Measurements from ENCODE around the gene IGFL4. TPM values are rescaled to one million over a fixed set of nuclear protein-coding genes. Genes with fewer than 3 reads are reported as not detected.
A peak's percentile ranks its signal among the peaks of the same experiment; 100 is the strongest.

Gene IGFL4
- total RNA-seq, 3 donors from 2014 or later, result not detected

- peak; percentile 68 for TF ChIP-seq POLR2A (IDR thresholded peaks at IDR 0.05)
- no peak for TF ChIP-seq CTCF (IDR thresholded peaks at IDR 0.05)
- TF ChIP-seq POLR2AphosphoS5 (IDR thresholded peaks at IDR 0.05), result peak in 2 of 3 donors; percentile 37 to 54
- intact Hi-C loops (cut with DNase I; ENCODE audit: low total_unique reads), result no loop called here
- no peaks in the 10 kb centered on the region for H3K9me3 ChIP-seq
- peak within 1 kb of the TSS; percentile 70 to 75 (median 73) for H3K4me3 ChIP-seq
- peaks cover 0 to 7% of the 10 kb centered on the region in 2 donors for H3K4me1 ChIP-seq
- H3K36me3 ChIP-seq, result no peaks in the 10 kb centered on the region
- peak within 1 kb of the TSS; percentile 75 to 86 for H3K27ac ChIP-seq
- peaks cover 0 to 4% of the 10 kb centered on the region in 2 donors for H3K27me3 ChIP-seq
- DNase-seq (ENCODE audit: low spot score in 2 of 2), result peak; percentile 97 to 99
These were observed 45.6 kb downstream of the IGFL4 start, which contains the start of gene CCDC61 for GRCh38 chr19:45994998-45995714. CCDC61 (plus strand) TSS chr19:45995467; CDS start chr19:46003019, 7,552 bp downstream.

GRCh38 chr19:45994456-45994997 is 46.3 kb downstream of the IGFL4 start:
- Histone ChIP-seq H3K9me3 (no peaks in the 10 kb centered on the region), H3K27ac (no peak overlapping the region), H3K4me1 (peaks cover 0 to 5% of the 10 kb centered on the region in 2 donors), H3K27me3 (peaks cover 0 to 4% of the 10 kb centered on the region in 2 donors), H3K4me3 (peak overlapping the region; percentile 70 to 75 (median 73)), H3K36me3 (no peaks in the 10 kb centered on the region)
- no peak for DNase-seq (ENCODE audit: low spot score in 2 of 2)
- intact Hi-C loops (cut with DNase I; ENCODE audit: low total_unique reads), result no loop called here
- no peak for TF ChIP-seq CTCF (IDR thresholded peaks at IDR 0.05)
- TF ChIP-seq POLR2AphosphoS5 (IDR thresholded peaks at IDR 0.05), result no peak
- TF ChIP-seq POLR2A (IDR thresholded peaks at IDR 0.05), result no peak

- Histone ChIP-seq H3K4me1 (no peaks in the 10 kb centered on the region), H3K4me3 (no peak overlapping the region), H3K36me3 (no peaks in the 10 kb centered on the region), H3K27me3 (no peaks in the 10 kb centered on the region), H3K9me3 (no peaks in the 10 kb centered on the region), H3K27ac (no peak overlapping the region)
- no peak for TF ChIP-seq POLR2AphosphoS5 (IDR thresholded peaks at IDR 0.05)
- TF ChIP-seq CTCF (IDR thresholded peaks at IDR 0.05), result no peak
- TF ChIP-seq POLR2A (IDR thresholded peaks at IDR 0.05), result no peak
- DNase-seq (ENCODE audit: low spot score in 2 of 2), result no peak
- intact Hi-C loops (cut with DNase I; ENCODE audit: low total_unique reads), result no loop called here
These were observed 50.6 kb downstream of the IGFL4 start for GRCh38 chr19:45990113-45990728.

Other genes with a start within 250 kb of the IGFL4 start
- 10 to 100 TPM; 24.2 to 31.1 (median 29.3) TPM for gene DMWD, start 248.2 kb downstream of the IGFL4 start, total RNA-seq
- gene RSPH6A, start 225.7 kb downstream of the IGFL4 start, total RNA-seq, result under 1 TPM in 1 of 3 donors, not detected in 2; 0.15 TPM
- 10 to 100 TPM; 24.3 to 50.8 (median 31.3) TPM for gene SYMPK, start 177.9 kb downstream of the IGFL4 start, total RNA-seq
- gene FOXA3, start 176.7 kb downstream of the IGFL4 start, total RNA-seq, result under 1 TPM in 1 of 3 donors, not detected in 2; 0.33 TPM
- 10 to 100 TPM; 16.5 to 26.5 (median 19.7) TPM for gene IRF2BP1, start 154.9 kb downstream of the IGFL4 start, total RNA-seq
- 1 to 10 TPM; 2.0 to 5.9 (median 2.4) TPM for gene MYPOP, start 138.4 kb downstream of the IGFL4 start, total RNA-seq
- gene NANOS2, start 126.2 kb downstream of the IGFL4 start, total RNA-seq, result not detected
- 1 to 10 TPM in 2 of 3 donors, under 1 TPM in 1; 0.59 to 3.6 (median 1.1) TPM for gene NOVA2, start 67.1 kb downstream of the IGFL4 start, total RNA-seq
- gene CCDC61, start 45.5 kb downstream of the IGFL4 start, total RNA-seq, result 1 to 10 TPM; 7.0 to 8.8 (median 8.3) TPM
- not detected for gene PGLYRP1, start 17.9 kb downstream of the IGFL4 start, total RNA-seq
- not detected for gene IGFL3, start 83.7 kb upstream of the IGFL4 start, total RNA-seq
- not detected for gene IGFL2, start 107.2 kb upstream of the IGFL4 start, total RNA-seq
- not detected for gene IGFL1, start 188.7 kb upstream of the IGFL4 start, total RNA-seq

All from breast epithelium (tissue), 4 donors.